ENCODE measurements around the gene MESP1.

The MESP1 gene

DNA sequence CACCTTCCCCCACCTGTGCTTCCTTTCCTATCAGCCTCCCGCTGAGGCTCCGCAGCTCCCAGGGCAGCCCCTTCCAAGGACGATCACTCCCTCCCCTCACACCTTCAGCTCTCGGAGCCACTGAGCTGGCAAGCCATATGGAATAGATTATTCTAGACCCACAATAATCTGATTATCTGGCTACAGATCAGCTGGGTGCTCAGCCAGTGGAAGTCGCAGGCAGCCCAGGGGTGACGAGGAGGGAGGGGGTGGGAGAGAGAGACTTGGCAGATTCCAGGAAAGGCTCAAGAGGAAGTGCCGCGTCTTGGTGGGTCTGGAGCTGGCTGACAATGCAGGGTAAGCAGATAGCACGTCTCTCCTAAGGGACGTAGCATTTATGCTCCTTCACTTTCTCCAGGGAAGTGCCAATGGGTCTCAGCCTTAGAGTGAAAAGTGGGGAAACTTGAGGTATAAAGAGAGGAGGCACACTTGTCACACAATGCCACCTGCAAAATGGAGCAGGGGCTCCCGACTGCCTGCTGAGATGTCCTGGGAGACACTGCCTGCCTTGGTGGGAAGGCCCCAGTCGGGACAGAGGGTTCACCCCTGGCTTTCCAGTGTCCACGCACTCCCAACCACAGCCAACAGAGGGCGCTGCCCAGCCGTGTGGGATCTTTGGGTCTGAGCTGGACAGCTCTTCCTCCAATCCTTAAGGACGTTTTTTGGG lies 9.4 kb upstream of the MESP1 start:
- Histone ChIP-seq H3K36me3 (ENCODE audit: control insufficient read depth in 2 of 2, insufficient read depth in 2 of 2, low read length in 2 of 2) (no peaks in the 10 kb centered on the region), H3K9ac (ENCODE audit: low read depth in 1 of 2, low read length in 2 of 2) (peak overlapping the region in 1 of 2 donors; percentile 36), H3K4me1 (ENCODE audit: control insufficient read depth in 2 of 2, insufficient read depth in 2 of 2, low read length in 2 of 2) (peaks cover 22 to 24% of the 10 kb centered on the region in 2 donors), H3K27me3 (ENCODE audit: control insufficient read depth in 2 of 2, insufficient read depth in 2 of 2, low read length in 2 of 2) (no peaks in the 10 kb centered on the region), H3K9me3 (ENCODE audit: control insufficient read depth in 2 of 2, low read length in 2 of 2) (no peaks in the 10 kb centered on the region), H3K4me3 (ENCODE audit: low read length in 2 of 2) (no peak overlapping the region), H3K27ac (ENCODE audit: low read depth in 2 of 2, low read length in 2 of 2) (peak overlapping the region; percentile 58 to 83)

DNA sequence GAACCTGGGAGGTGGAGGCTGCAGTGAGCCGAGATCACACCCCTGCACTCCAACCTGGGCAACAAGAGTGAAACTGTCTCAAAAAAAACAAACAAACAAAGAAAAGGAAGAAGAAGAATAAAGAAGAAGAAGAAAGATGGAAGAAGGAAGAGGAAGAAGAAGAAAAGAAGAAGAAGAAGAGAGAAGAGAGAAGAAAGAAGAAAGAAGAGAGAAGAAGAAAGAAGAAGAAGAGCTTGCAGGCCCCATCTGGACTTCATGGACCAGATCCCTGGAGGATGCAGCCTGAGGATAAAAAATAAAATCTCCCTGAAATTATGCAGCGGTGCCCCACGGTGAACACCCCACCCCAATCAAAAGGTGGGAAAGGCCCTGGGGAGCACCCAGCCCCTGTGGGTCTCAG lies 8.8 kb upstream of the MESP1 start:
- H3K27ac ChIP-seq (ENCODE audit: low read depth in 2 of 2, low read length in 2 of 2) = no peak overlapping the region

DNA sequence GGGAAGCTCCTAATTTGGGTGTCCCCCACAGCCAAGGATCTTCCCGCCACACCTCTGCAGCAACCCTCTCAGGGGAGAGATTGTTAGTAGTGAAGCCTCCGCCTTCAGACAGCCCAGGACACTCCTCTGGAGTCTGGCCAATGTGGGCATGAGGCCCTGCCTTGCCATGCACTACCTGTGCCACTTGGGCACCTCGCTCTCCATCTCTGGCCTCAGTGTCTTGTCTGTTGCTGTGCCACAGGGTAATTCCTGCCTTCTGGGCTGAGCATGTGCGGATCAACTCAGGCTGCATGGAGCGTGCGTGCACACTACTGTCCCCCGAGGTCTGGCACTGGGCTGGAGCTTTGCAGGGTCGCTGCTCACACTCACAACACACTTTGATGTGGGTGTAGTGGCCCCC lies 7.9 kb upstream of the MESP1 start:
- Histone ChIP-seq H3K9me3 (ENCODE audit: control insufficient read depth in 2 of 2, low read length in 2 of 2) (no peaks in the 10 kb centered on the region), H3K4me3 (ENCODE audit: low read length in 2 of 2) (no peak overlapping the region), H3K27ac (ENCODE audit: low read depth in 2 of 2, low read length in 2 of 2) (no peak overlapping the region), H3K9ac (ENCODE audit: low read depth in 1 of 2, low read length in 2 of 2) (no peak overlapping the region), H3K27me3 (ENCODE audit: control insufficient read depth in 2 of 2, insufficient read depth in 2 of 2, low read length in 2 of 2) (no peaks in the 10 kb centered on the region), H3K36me3 (ENCODE audit: control insufficient read depth in 2 of 2, insufficient read depth in 2 of 2, low read length in 2 of 2) (no peaks in the 10 kb centered on the region), H3K4me1 (ENCODE audit: control insufficient read depth in 2 of 2, insufficient read depth in 2 of 2, low read length in 2 of 2) (peaks cover 22 to 24% of the 10 kb centered on the region in 2 donors)

More for the DNA sequence above, 8.8 kb upstream of the MESP1 start:
- Histone ChIP-seq H3K36me3 (ENCODE audit: control insufficient read depth in 2 of 2, insufficient read depth in 2 of 2, low read length in 2 of 2) (no peaks in the 10 kb centered on the region), H3K4me3 (ENCODE audit: low read length in 2 of 2) (no peak overlapping the region), H3K9me3 (ENCODE audit: control insufficient read depth in 2 of 2, low read length in 2 of 2) (no peaks in the 10 kb centered on the region), H3K4me1 (ENCODE audit: control insufficient read depth in 2 of 2, insufficient read depth in 2 of 2, low read length in 2 of 2) (peaks cover 22 to 24% of the 10 kb centered on the region in 2 donors), H3K27me3 (ENCODE audit: control insufficient read depth in 2 of 2, insufficient read depth in 2 of 2, low read length in 2 of 2) (no peaks in the 10 kb centered on the region), H3K9ac (ENCODE audit: low read depth in 1 of 2, low read length in 2 of 2) (no peak overlapping the region)

DNA sequence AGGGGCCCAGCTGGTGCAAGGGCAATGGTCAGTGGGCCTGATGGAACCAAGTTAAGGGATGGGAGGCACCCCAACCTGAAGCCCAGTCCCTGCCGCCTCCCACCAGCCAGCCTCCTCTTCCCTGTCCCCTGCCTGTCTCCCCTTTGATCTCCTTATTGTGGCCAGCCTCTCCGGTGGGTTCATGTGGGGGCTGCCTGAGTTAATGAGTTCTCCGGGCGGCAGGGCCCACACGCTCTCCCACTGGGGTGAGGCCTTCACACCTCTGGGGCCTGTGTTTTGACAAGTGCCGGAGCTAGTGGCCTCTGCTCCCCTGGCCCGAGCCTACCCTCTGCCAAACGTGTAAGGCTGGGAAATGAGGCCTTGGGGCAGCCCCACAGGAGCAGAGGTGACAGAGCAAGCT lies 7.2 kb upstream of the MESP1 start:
- no peaks in the 10 kb centered on the region for H3K9me3 ChIP-seq (ENCODE audit: control insufficient read depth in 2 of 2, low read length in 2 of 2)
- no peak overlapping the region for H3K27ac ChIP-seq (ENCODE audit: low read depth in 2 of 2, low read length in 2 of 2)
- H3K4me3 ChIP-seq (ENCODE audit: low read length in 2 of 2) = no peak overlapping the region
- H3K4me1 ChIP-seq (ENCODE audit: control insufficient read depth in 2 of 2, insufficient read depth in 2 of 2, low read length in 2 of 2) = peaks cover 21 to 22% of the 10 kb centered on the region in 2 donors
- no peaks in the 10 kb centered on the region for H3K27me3 ChIP-seq (ENCODE audit: control insufficient read depth in 2 of 2, insufficient read depth in 2 of 2, low read length in 2 of 2)
- no peaks in the 10 kb centered on the region for H3K36me3 ChIP-seq (ENCODE audit: control insufficient read depth in 2 of 2, insufficient read depth in 2 of 2, low read length in 2 of 2)
- no peak overlapping the region for H3K9ac ChIP-seq (ENCODE audit: low read depth in 1 of 2, low read length in 2 of 2)

DNA sequence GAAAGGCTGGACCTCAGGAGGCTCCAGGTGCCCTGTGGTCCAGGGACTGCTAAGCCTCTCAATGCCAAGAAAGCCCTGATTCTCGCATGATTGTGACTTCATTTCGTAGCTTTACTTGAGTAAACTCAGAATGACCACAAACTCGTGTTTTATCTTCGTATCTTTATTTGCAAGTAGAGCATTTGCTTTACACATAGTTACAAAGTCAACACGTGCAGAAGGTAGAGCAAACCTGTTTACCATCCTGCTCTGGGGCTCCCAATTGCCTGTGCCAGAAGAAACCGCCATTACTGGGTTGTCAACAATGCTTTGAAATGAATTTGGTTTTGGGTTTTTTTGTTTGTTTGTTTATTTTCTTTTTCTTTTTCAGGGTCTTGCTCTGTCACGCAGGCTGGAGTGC lies 5.8 kb upstream of the MESP1 start:
- H3K9me3 ChIP-seq (ENCODE audit: control insufficient read depth in 2 of 2, low read length in 2 of 2) = no peaks in the 10 kb centered on the region
- H3K27me3 ChIP-seq (ENCODE audit: control insufficient read depth in 2 of 2, insufficient read depth in 2 of 2, low read length in 2 of 2) = no peaks in the 10 kb centered on the region
- H3K27ac ChIP-seq (ENCODE audit: low read depth in 2 of 2, low read length in 2 of 2) = no peak overlapping the region
- no peak overlapping the region for H3K4me3 ChIP-seq (ENCODE audit: low read length in 2 of 2)
- no peak overlapping the region for H3K9ac ChIP-seq (ENCODE audit: low read depth in 1 of 2, low read length in 2 of 2)
- peaks cover 15 to 16% of the 10 kb centered on the region in 2 donors for H3K4me1 ChIP-seq (ENCODE audit: control insufficient read depth in 2 of 2, insufficient read depth in 2 of 2, low read length in 2 of 2)
- no peaks in the 10 kb centered on the region for H3K36me3 ChIP-seq (ENCODE audit: control insufficient read depth in 2 of 2, insufficient read depth in 2 of 2, low read length in 2 of 2)

DNA sequence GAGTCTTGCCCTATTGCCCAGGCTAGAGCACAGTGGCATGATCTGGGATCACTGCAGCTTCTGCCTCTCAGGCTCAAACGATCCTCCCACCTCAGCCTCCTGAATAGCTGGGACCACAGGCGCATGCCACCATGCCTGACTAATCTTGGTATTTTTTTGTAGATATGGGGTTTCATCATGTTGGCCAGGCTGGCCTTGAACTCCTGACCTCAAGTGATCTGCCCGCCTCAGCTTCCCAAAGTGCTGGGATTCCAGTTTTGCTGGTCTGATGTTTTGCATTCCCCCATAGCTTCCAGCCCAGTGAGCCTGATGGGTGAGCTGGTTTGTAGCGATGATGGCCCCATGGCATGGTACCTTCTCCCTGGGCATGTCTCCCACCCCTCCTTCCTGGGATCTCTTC lies 4.7 kb upstream of the MESP1 start:
- H3K27ac ChIP-seq (ENCODE audit: low read depth in 2 of 2, low read length in 2 of 2) = no peak overlapping the region
- no peaks in the 10 kb centered on the region for H3K27me3 ChIP-seq (ENCODE audit: control insufficient read depth in 2 of 2, insufficient read depth in 2 of 2, low read length in 2 of 2)
- no peaks in the 10 kb centered on the region for H3K9me3 ChIP-seq (ENCODE audit: control insufficient read depth in 2 of 2, low read length in 2 of 2)
- no peaks in the 10 kb centered on the region for H3K36me3 ChIP-seq (ENCODE audit: control insufficient read depth in 2 of 2, insufficient read depth in 2 of 2, low read length in 2 of 2)
- peaks cover 7 to 10% of the 10 kb centered on the region in 2 donors for H3K4me1 ChIP-seq (ENCODE audit: control insufficient read depth in 2 of 2, insufficient read depth in 2 of 2, low read length in 2 of 2)
- no peak overlapping the region for H3K9ac ChIP-seq (ENCODE audit: low read depth in 1 of 2, low read length in 2 of 2)
- H3K4me3 ChIP-seq (ENCODE audit: low read length in 2 of 2) = no peak overlapping the region

DNA sequence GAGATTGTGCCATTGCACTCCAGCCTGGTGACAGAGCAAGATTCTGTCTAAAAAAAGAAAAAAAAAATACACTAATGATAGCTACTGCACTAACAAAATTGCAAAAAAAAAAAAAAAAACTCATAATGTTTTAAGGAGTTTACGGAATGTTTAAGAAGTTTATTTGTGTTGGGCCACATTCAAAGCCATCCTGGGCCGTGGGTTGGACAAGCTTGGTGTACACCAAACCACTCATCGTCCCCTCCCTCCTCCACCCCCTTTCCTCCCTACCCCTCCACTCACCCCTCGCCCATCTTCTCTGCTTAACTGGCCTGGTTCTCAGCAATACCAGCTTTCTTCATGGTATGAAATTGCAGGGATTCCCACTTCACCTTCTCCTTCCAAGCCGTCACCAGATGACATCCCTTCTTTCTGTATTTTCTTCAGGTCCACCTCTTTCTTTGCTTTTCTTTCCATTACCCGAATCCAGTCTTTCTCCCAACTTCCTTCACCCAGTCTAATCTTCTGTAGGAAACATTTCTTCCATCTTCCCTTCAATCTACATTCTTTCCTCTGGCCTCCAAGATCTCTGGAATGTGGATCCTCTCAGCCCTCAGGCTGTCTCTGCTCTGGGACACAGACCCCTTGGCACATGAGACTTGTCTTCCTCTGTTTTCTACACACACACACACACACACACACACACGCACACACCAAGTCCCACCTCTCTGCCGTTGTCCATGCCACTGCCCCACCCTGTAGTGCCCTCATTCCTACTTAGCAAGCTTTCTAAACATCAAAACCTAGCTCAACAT lies 3.5 kb upstream of the MESP1 start:
- no peak overlapping the region for H3K4me3 ChIP-seq (ENCODE audit: low read length in 2 of 2)
- peaks cover 8 to 12% of the 10 kb centered on the region in 2 donors for H3K4me1 ChIP-seq (ENCODE audit: control insufficient read depth in 2 of 2, insufficient read depth in 2 of 2, low read length in 2 of 2)
- no peak overlapping the region for H3K9ac ChIP-seq (ENCODE audit: low read depth in 1 of 2, low read length in 2 of 2)
- no peaks in the 10 kb centered on the region for H3K36me3 ChIP-seq (ENCODE audit: control insufficient read depth in 2 of 2, insufficient read depth in 2 of 2, low read length in 2 of 2)
- H3K9me3 ChIP-seq (ENCODE audit: control insufficient read depth in 2 of 2, low read length in 2 of 2) = no peaks in the 10 kb centered on the region
- no peak overlapping the region for H3K27ac ChIP-seq (ENCODE audit: low read depth in 2 of 2, low read length in 2 of 2)
- no peaks in the 10 kb centered on the region for H3K27me3 ChIP-seq (ENCODE audit: control insufficient read depth in 2 of 2, insufficient read depth in 2 of 2, low read length in 2 of 2)

DNA sequence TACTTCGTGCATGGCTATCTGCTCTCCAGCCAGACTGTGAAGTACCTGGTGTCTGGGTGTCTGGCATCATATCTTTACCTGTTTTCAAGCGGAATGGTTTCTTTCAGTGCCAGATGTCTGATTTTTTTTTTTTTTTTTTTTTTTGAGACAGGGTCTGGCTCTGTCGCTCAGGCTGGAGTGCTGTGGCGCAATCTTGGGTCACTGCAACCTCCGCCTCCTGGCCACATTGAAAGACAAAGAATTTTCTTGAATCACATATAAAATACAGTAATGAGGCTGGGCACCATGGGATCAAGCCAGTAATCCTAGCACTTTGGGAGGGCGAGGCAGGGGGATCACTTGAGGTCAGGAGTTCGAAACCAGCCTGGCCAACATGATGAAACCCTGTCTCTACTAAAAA lies 2.8 kb upstream of the MESP1 start:
- Histone ChIP-seq H3K27ac (ENCODE audit: low read depth in 2 of 2, low read length in 2 of 2) (no peak overlapping the region), H3K36me3 (ENCODE audit: control insufficient read depth in 2 of 2, insufficient read depth in 2 of 2, low read length in 2 of 2) (no peaks in the 10 kb centered on the region), H3K9me3 (ENCODE audit: control insufficient read depth in 2 of 2, low read length in 2 of 2) (no peaks in the 10 kb centered on the region), H3K4me1 (ENCODE audit: control insufficient read depth in 2 of 2, insufficient read depth in 2 of 2, low read length in 2 of 2) (peaks cover 12 to 16% of the 10 kb centered on the region in 2 donors), H3K4me3 (ENCODE audit: low read length in 2 of 2) (no peak overlapping the region), H3K9ac (ENCODE audit: low read depth in 1 of 2, low read length in 2 of 2) (no peak overlapping the region), H3K27me3 (ENCODE audit: control insufficient read depth in 2 of 2, insufficient read depth in 2 of 2, low read length in 2 of 2) (no peaks in the 10 kb centered on the region)

DNA sequence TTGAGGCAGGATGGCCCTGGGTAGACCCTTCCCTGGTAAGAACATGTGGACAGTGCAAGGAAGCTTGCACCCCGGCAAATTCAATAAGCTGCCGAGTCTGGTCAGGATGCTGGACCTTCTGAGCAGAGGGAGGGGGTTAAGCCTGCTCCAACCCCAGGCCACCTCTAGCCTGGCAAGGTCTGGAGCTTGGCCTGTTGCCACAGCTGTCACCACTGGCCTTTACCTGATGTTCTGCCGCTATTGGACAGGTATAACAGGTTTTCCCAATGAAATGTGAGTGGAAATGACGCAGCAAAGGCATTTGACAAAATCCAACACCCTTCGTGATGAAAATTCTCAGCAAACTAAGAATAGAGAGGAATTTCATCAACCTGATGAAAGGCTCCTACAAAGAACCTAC lies 699 bp upstream of the MESP1 start:
- H3K9me3 ChIP-seq (ENCODE audit: control insufficient read depth in 2 of 2, low read length in 2 of 2) = no peaks in the 10 kb centered on the region
- H3K9ac ChIP-seq (ENCODE audit: low read depth in 1 of 2, low read length in 2 of 2) = no peak overlapping the region
- no peaks in the 10 kb centered on the region for H3K36me3 ChIP-seq (ENCODE audit: control insufficient read depth in 2 of 2, insufficient read depth in 2 of 2, low read length in 2 of 2)
- H3K27me3 ChIP-seq (ENCODE audit: control insufficient read depth in 2 of 2, insufficient read depth in 2 of 2, low read length in 2 of 2) = no peaks in the 10 kb centered on the region
- H3K27ac ChIP-seq (ENCODE audit: low read depth in 2 of 2, low read length in 2 of 2) = no peak overlapping the region
- peaks cover 19 to 29% of the 10 kb centered on the region in 2 donors for H3K4me1 ChIP-seq (ENCODE audit: control insufficient read depth in 2 of 2, insufficient read depth in 2 of 2, low read length in 2 of 2)
- H3K4me3 ChIP-seq (ENCODE audit: low read length in 2 of 2) = peak overlapping the region in 1 of 2 donors; percentile 54

DNA sequence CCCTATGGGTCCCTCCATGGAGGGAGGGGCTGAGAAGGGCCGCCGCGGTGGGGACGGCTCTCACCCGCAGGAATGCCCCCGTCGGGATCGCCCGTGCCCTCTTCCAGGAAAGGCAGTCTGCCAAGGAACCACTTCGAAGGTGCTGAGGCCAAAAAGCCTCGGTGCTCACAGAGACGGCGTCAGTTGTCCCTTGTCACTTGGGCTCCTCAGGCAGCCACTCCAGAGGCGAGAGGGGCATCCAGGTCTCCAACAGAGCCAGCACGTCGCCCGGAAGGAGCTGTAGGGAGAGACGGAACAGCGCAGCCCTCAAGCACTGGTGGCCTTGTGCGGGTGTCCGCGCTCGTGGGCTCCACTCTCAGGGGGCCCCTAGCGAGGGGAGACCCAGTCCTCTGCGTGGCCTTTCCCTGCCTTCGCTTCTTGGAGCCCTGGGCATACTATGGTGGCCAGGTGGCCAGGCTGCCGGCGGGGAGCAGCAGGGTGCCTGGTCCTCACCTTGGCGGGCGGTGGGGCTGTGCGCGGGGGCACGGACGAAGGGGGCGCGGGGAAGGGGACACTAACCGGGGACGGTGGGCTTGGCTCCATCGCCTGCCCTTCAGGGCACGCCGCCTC lies 994 bp downstream of the MESP1 start:
- H3K4me1 ChIP-seq (ENCODE audit: control insufficient read depth in 2 of 2, insufficient read depth in 2 of 2, low read length in 2 of 2) = peaks cover 24 to 29% of the 10 kb centered on the region in 2 donors
- H3K27me3 ChIP-seq (ENCODE audit: control insufficient read depth in 2 of 2, insufficient read depth in 2 of 2, low read length in 2 of 2) = no peaks in the 10 kb centered on the region
- peak overlapping the region; percentile 69 to 70 for H3K4me3 ChIP-seq (ENCODE audit: low read length in 2 of 2)
- H3K27ac ChIP-seq (ENCODE audit: low read depth in 2 of 2, low read length in 2 of 2) = peak overlapping the region in 1 of 2 donors; percentile 67
- H3K9ac ChIP-seq (ENCODE audit: low read depth in 1 of 2, low read length in 2 of 2) = peak overlapping the region; percentile 54 to 69
- no peaks in the 10 kb centered on the region for H3K9me3 ChIP-seq (ENCODE audit: control insufficient read depth in 2 of 2, low read length in 2 of 2)
- no peaks in the 10 kb centered on the region for H3K36me3 ChIP-seq (ENCODE audit: control insufficient read depth in 2 of 2, insufficient read depth in 2 of 2, low read length in 2 of 2)

Measured in mucosa of rectum (tissue), 2 donors.